ENCODE measurements around the gene BSND.
A peak's percentile ranks its signal among the peaks of the same experiment; 100 is the strongest.

BSND gene

GRCh38 chr1:54970901-54971300, 27.8 kb upstream of the BSND start:
- CTCF ChIA-PET = interaction anchor here (0.8 to 1.0 kb wide), 2 partner anchors 20 to 26 kb away, joined by 3 to 4 read pairs; no protein-coding TSS in a partner anchor
- Histone ChIP-seq H3K4me3 (ENCODE audit: low read depth, low read length) (no peak overlapping the region), H3K36me3 (ENCODE audit: control insufficient read depth in 2 of 2, insufficient read depth in 1 of 2, low read length in 2 of 2) (no peaks in the 10 kb centered on the region), H3K4me1 (ENCODE audit: control insufficient read depth, insufficient read depth, low read length) (no peaks in the 10 kb centered on the region), H3K27ac (ENCODE audit: extremely low read depth, low read depth, low read length) (no peak overlapping the region), H3K9me3 (ENCODE audit: control insufficient read depth, insufficient read depth, low read depth, low read length) (no peaks in the 10 kb centered on the region)
- TF ChIP-seq REST (tag by site-specific recombination; IDR thresholded peaks at IDR 0.05) = no peak
- no peak for TF ChIP-seq ZBTB44 (tag by site-specific recombination; IDR thresholded peaks at IDR 0.05)
- TF ChIP-seq ZNF416 (tag by site-specific recombination; IDR thresholded peaks at IDR 0.05) = no peak
- no peak for TF ChIP-seq ZNF561 (tag by site-specific recombination; IDR thresholded peaks at IDR 0.05; ENCODE audit: borderline replicate concordance)
- no peak for TF ChIP-seq ZNF114 (tag by site-specific recombination; IDR thresholded peaks at IDR 0.05)
- TF ChIP-seq IKZF3 (tag by site-specific recombination; IDR thresholded peaks at IDR 0.05) = no peak
- no peak for TF ChIP-seq ZSCAN4 (tag by site-specific recombination; IDR thresholded peaks at IDR 0.05)
- TF ChIP-seq ZNF391 (tag by site-specific recombination; IDR thresholded peaks at IDR 0.05; ENCODE audit: borderline replicate concordance, low read depth) = no peak
- TF ChIP-seq ZFP37 (tag by site-specific recombination; IDR thresholded peaks at IDR 0.05) = no peak
- no peak for TF ChIP-seq ZNF404 (tag by site-specific recombination; IDR thresholded peaks at IDR 0.05)
- no peak for TF ChIP-seq ZNF433 (tag by site-specific recombination; IDR thresholded peaks at IDR 0.05; ENCODE audit: low read depth)
- no peak for TF ChIP-seq ZNF394 (tag by site-specific recombination; IDR thresholded peaks at IDR 0.05; ENCODE audit: borderline replicate concordance)
- TF ChIP-seq ZNF24 (tag by site-specific recombination; IDR thresholded peaks at IDR 0.05) = no peak
- TF ChIP-seq ZNF133 (tag by site-specific recombination; IDR thresholded peaks at IDR 0.05) = no peak
- TF ChIP-seq KLF10 (tag by site-specific recombination; IDR thresholded peaks at IDR 0.05) = no peak
- TF ChIP-seq ZNF488 (tag by site-specific recombination; IDR thresholded peaks at IDR 0.05) = no peak
- TF ChIP-seq ZNF664 (tag by site-specific recombination; IDR thresholded peaks at IDR 0.05) = no peak
- no peak for TF ChIP-seq ZNF140 (tag by site-specific recombination; IDR thresholded peaks at IDR 0.05)
- TF ChIP-seq ZNF335 (tag by site-specific recombination; conservative IDR thresholded peaks at IDR 0.05) = no peak
- POLR2A ChIA-PET = interaction anchor here (0.6 kb wide), 1 partner anchor 11 kb away, joined by 3 read pairs; no protein-coding TSS in a partner anchor

- no peaks in the 10 kb centered on the region for H3K4me1 ChIP-seq (ENCODE audit: control insufficient read depth, insufficient read depth, low read length)
- no peaks in the 10 kb centered on the region for H3K9me3 ChIP-seq (ENCODE audit: control insufficient read depth, insufficient read depth, low read depth, low read length)
- H3K4me3 ChIP-seq (ENCODE audit: low read depth, low read length) = no peak overlapping the region
- H3K27ac ChIP-seq (ENCODE audit: extremely low read depth, low read depth, low read length) = no peak overlapping the region
- ChIA-PET POLR2A (no interaction called here), CTCF (interaction anchor here (0.8 to 1.1 kb wide), 3 partner anchors 21 to 51 kb away, joined by 3 to 4 read pairs (median 4); no protein-coding TSS in a partner anchor)
- no peaks in the 10 kb centered on the region for H3K36me3 ChIP-seq (ENCODE audit: control insufficient read depth in 2 of 2, insufficient read depth in 1 of 2, low read length in 2 of 2)
- TF ChIP-seq KLF17 (tag by site-specific recombination; IDR thresholded peaks at IDR 0.05) = no peak
- TF ChIP-seq SCRT2 (tag by site-specific recombination; IDR thresholded peaks at IDR 0.05) = peak; percentile 55; the same call in 1 of the 2 replicates
- TF ChIP-seq ZNF658 (tag by site-specific recombination; IDR thresholded peaks at IDR 0.05) = no peak
- TF ChIP-seq ZNF26 (tag by site-specific recombination; IDR thresholded peaks at IDR 0.05) = no peak
- no peak for TF ChIP-seq ZNF184 (tag by site-specific recombination; IDR thresholded peaks at IDR 0.05)
- no peak for TF ChIP-seq ZNF580 (tag by site-specific recombination; IDR thresholded peaks at IDR 0.05)
- peak; percentile 42; the same call in 1 of the 2 replicates for TF ChIP-seq PRDM1 (tag by site-specific recombination; IDR thresholded peaks at IDR 0.05)
Measured at GRCh38 chr1:54971317-54971791, 27.4 kb upstream of the BSND start.

Measured in HEK293 (cell line).